HUES64 (cell line): ENCODE results near the gene WNT8B.

ENCODE experiments used
- H3K27ac ChIP-seq: 2 replicates; pipeline ENCODE4 v1.7.0; 2013; ENCODE audit warnings: low read depth, low read length, inconsistent platforms
- H3K27me3 ChIP-seq: 2 replicates; pipeline ENCODE4 v1.6.1; 2013; ENCODE audit warnings: mild to moderate bottlenecking, low read length; ENCODE audit not compliant: insufficient read depth
- H3K36me3 ChIP-seq: 2 replicates; pipeline ENCODE4 v1.6.1; 2013; ENCODE audit warnings: mild to moderate bottlenecking, low read length; ENCODE audit not compliant: insufficient read depth
- H3K4me1 ChIP-seq: 2 replicates; pipeline ENCODE4 v1.6.1; 2013; ENCODE audit warnings: mild to moderate bottlenecking, low read length, moderate library complexity; ENCODE audit not compliant: insufficient read depth
- H3K4me3 ChIP-seq: 2 replicates; pipeline ENCODE4 v1.5.1; 2013; ENCODE audit warnings: mild to moderate bottlenecking, low read length, moderate library complexity
- H3K9ac ChIP-seq: 2 replicates; pipeline ENCODE4 v1.6.1; 2013; ENCODE audit warnings: mild to moderate bottlenecking, low read depth, low read length
- H3K9me3 ChIP-seq: 2 replicates; pipeline ENCODE4 v1.6.1; 2013; ENCODE audit warnings: low read depth, low read length; ENCODE audit not compliant: insufficient read depth
- WGBS: fragments of 150-250, 120-280 bp; methylation state at CpG from one replicate; pipeline ENCODE4 v1.1.7; 2013; ENCODE audit warnings: missing lambda C conversion rate; 5-methylcytosine and 5-hydroxymethylcytosine counted together

WNT8B gene

DNA sequence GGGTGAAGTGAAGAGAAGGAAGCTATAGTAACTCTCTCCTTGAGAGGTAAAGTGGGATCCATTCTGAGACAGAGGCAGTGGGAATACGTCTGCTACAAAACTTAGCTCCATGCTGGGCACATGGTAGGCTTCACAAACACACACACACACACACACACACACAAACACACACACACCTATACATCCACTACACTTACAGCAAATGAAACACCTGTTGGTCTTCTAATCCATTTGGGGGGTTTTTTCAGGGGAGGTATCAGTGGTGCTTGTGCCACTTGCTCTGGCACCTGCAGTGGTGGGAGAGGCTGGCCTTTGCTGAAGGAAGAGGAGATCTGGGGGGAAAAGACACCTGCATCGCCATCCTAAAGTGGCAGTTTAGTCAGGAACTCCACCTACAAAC is 42.4 kb downstream of the WNT8B start:
- H3K9ac ChIP-seq = no peak overlapping the region
- 79% methylated on average over 2 of the region's 2 CpGs for WGBS
- no peak overlapping the region for H3K4me3 ChIP-seq
- H3K9me3 ChIP-seq = no peaks in the 10 kb centered on the region
- peaks cover 3% of the 10 kb centered on the region; the same call in 1 of the 2 replicates for H3K27me3 ChIP-seq
- no peaks in the 10 kb centered on the region for H3K36me3 ChIP-seq
- no peaks in the 10 kb centered on the region for H3K4me1 ChIP-seq
- no peak overlapping the region for H3K27ac ChIP-seq

GRCh38 chr10:100506596-100507356 is 44.0 kb downstream of the WNT8B start:
- no peaks in the 10 kb centered on the region for H3K4me1 ChIP-seq
- no peaks in the 10 kb centered on the region for H3K36me3 ChIP-seq
- peaks cover 3% of the 10 kb centered on the region; the same call in 1 of the 2 replicates for H3K27me3 ChIP-seq
- no peaks in the 10 kb centered on the region for H3K9me3 ChIP-seq
- 97% methylated on average over 4 of the region's 5 CpGs for WGBS
- no peak overlapping the region for H3K27ac ChIP-seq
- no peak overlapping the region for H3K4me3 ChIP-seq
- no peak overlapping the region for H3K9ac ChIP-seq

GRCh38 chr10:100507357-100507732 is 44.5 kb downstream of the WNT8B start:
- WGBS = 87% methylated on average over 5 of the region's 5 CpGs
- no peak overlapping the region for H3K4me3 ChIP-seq
- H3K27me3 ChIP-seq = peaks cover 3% of the 10 kb centered on the region; the same call in 1 of the 2 replicates
- no peak overlapping the region for H3K9ac ChIP-seq
- H3K36me3 ChIP-seq = no peaks in the 10 kb centered on the region
- H3K9me3 ChIP-seq = no peaks in the 10 kb centered on the region
- no peak overlapping the region for H3K27ac ChIP-seq
- H3K4me1 ChIP-seq = no peaks in the 10 kb centered on the region

DNA sequence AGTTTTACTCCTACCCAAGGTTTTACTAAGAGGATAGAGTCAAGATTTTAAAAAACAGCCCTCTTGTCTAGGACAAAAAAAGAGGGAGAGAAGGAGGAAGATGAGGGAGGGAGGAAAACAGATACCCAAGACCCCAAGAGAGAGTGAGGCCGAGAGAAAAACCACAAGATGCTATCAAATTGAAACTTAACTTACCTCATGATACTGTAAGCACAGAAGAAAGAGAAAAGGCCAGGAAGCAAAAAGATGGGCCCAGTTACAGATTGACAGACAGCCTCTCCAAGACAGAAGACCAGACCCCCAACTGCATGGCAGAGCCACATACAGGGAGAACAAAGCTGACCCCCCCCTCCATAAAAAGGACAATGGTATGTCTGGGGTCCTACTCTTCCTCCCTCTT is 45.5 kb downstream of the WNT8B start:
- WGBS = no CpG with 5 or more reads among the region's 1 CpG

GRCh38 chr10:100508691-100509150 is 45.9 kb downstream of the WNT8B start:
- Histone ChIP-seq H3K27me3 (no peaks in the 10 kb centered on the region; the same call in 1 of the 2 replicates), H3K27ac (no peak overlapping the region), H3K36me3 (no peaks in the 10 kb centered on the region), H3K9ac (no peak overlapping the region), H3K4me3 (no peak overlapping the region), H3K9me3 (no peaks in the 10 kb centered on the region), H3K4me1 (no peaks in the 10 kb centered on the region)
- WGBS = 29% methylated on average over 3 of the region's 3 CpGs

More for the DNA sequence above, 45.5 kb downstream of the WNT8B start:
- H3K4me3 ChIP-seq = no peak overlapping the region
- no peaks in the 10 kb centered on the region for H3K36me3 ChIP-seq
- no peak overlapping the region for H3K27ac ChIP-seq
- no peaks in the 10 kb centered on the region for H3K9me3 ChIP-seq
- H3K4me1 ChIP-seq = no peaks in the 10 kb centered on the region
- H3K9ac ChIP-seq = no peak overlapping the region
- no peaks in the 10 kb centered on the region; the same call in 1 of the 2 replicates for H3K27me3 ChIP-seq

GRCh38 chr10:100509241-100509840 is 46.5 kb downstream of the WNT8B start:
- Histone ChIP-seq H3K27ac (no peak overlapping the region), H3K9me3 (no peaks in the 10 kb centered on the region), H3K4me3 (no peak overlapping the region), H3K4me1 (no peaks in the 10 kb centered on the region), H3K36me3 (no peaks in the 10 kb centered on the region), H3K27me3 (no peaks in the 10 kb centered on the region; the same call in 1 of the 2 replicates), H3K9ac (no peak overlapping the region)
- 85% methylated on average over 7 of the region's 8 CpGs for WGBS

DNA sequence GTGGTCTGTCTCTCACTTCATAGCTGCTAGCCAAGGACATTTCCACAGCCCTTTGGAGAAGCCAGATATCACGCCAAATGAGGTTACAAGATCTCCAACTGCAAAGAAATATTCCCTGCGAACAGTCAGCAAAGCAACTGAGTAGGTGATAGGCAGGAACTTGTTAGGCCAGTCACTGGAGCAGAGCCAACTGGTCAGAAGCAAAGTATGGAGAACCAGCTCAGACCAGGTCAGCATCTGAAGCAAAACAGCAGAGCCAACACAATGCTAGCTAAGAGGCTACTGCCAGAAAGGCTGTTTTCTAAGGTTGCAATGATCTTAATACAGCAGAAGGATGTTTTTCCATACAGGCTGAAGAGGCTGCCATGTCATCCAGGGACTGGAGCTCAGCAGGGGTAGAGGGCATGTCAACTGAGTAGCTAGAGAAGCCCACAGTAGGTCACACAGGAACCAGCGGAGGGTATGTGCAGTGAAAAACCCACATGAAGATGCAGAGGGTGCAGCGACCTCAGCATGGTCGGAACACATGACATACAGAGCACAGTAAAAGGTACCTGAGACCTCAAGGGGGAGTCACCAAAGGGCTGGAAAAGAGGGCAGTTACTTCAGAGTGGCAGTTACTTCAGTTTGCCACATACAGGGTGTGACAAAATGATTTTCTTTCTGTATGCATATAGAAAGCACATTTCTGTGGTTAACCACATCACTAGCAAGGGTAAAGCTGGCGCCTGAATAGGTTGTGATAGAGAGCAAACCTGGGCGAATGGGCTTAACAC is 47.9 kb downstream of the WNT8B start:
- Histone ChIP-seq H3K9me3 (no peaks in the 10 kb centered on the region), H3K27ac (no peak overlapping the region), H3K36me3 (no peaks in the 10 kb centered on the region), H3K27me3 (no peaks in the 10 kb centered on the region; the same call in 1 of the 2 replicates), H3K4me1 (no peaks in the 10 kb centered on the region), H3K9ac (no peak overlapping the region), H3K4me3 (no peak overlapping the region)
- 88% methylated on average over 7 of the region's 7 CpGs for WGBS

DNA sequence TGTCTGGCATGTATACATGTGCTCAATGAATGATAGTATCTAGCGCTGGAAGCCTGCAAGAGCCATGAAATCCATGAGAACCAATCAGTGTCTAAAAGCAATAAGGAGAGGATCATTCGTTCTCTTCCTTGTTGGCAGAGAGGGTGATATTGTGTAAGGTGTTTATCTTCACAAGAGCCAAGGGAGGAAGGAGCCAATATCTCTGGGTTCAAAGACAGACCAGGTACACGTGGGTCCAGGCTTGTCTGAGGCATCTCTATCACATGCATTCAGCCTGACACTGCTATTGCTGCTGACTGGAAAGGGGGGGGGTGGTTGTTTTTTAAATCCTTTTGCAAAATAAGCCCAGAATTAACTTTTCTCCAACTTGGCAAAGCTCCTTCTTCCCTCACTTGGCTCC is 52.8 kb downstream of the WNT8B start:
- H3K36me3 ChIP-seq = no peaks in the 10 kb centered on the region
- 95% methylated on average over 3 of the region's 3 CpGs for WGBS
- no peak overlapping the region for H3K4me3 ChIP-seq
- peaks cover 8% of the 10 kb centered on the region; the same call in 1 of the 2 replicates for H3K4me1 ChIP-seq
- H3K9me3 ChIP-seq = no peaks in the 10 kb centered on the region
- peaks cover 26% of the 10 kb centered on the region for H3K27me3 ChIP-seq
- H3K9ac ChIP-seq = no peak overlapping the region
- no peak overlapping the region for H3K27ac ChIP-seq

DNA sequence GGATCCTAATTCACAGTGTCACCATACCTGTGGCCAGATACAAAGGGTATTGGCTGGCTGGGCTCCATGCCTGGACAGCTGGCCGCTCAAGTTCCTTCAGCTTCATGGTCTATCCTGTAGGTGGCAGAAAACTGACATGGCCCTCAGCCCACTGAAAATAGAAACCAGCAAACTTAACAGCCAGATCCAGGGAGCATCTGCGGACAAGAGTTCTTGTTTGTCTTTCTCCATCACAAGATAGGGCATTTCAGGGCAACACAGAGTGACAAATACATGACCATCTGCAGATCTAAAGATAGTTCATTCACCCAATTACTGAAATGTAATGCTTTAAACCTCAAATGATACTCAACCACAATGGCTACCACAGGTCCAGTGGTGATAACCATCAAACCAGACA is 54.0 kb downstream of the WNT8B start:
- WGBS = 76% methylated on average over 2 of the region's 2 CpGs

GRCh38 chr10:100518761-100519241 is 56.0 kb downstream of the WNT8B start:
- no peak overlapping the region for H3K27ac ChIP-seq
- 14% methylated on average over 7 of the region's 7 CpGs for WGBS
- H3K4me3 ChIP-seq = peak overlapping the region; percentile 57
- peaks cover 8% of the 10 kb centered on the region; the same call in 1 of the 2 replicates for H3K4me1 ChIP-seq
- peaks cover 30% of the 10 kb centered on the region for H3K27me3 ChIP-seq
- H3K9ac ChIP-seq = no peak overlapping the region
- no peaks in the 10 kb centered on the region for H3K9me3 ChIP-seq
- H3K36me3 ChIP-seq = peaks cover 7% of the 10 kb centered on the region

More for the DNA sequence above, 54.0 kb downstream of the WNT8B start:
- Histone ChIP-seq H3K27ac (no peak overlapping the region), H3K4me1 (peaks cover 8% of the 10 kb centered on the region; the same call in 1 of the 2 replicates), H3K9me3 (no peaks in the 10 kb centered on the region), H3K9ac (no peak overlapping the region), H3K27me3 (peaks cover 30% of the 10 kb centered on the region), H3K36me3 (no peaks in the 10 kb centered on the region), H3K4me3 (no peak overlapping the region)
